ENCODE data around the gene PLS1. TPM values are rescaled to one million over a fixed set of nuclear protein-coding genes. Genes with fewer than 3 reads are reported as not detected.
"Not testable (repeated sequence)": the region's sequence is repeated elsewhere in the genome, so short reads cannot be mapped to it uniquely, and the experiment has no call there.

The PLS1 gene
- total RNA-seq, 1 donor from 2014 or later: 3.9 TPM

DNA sequence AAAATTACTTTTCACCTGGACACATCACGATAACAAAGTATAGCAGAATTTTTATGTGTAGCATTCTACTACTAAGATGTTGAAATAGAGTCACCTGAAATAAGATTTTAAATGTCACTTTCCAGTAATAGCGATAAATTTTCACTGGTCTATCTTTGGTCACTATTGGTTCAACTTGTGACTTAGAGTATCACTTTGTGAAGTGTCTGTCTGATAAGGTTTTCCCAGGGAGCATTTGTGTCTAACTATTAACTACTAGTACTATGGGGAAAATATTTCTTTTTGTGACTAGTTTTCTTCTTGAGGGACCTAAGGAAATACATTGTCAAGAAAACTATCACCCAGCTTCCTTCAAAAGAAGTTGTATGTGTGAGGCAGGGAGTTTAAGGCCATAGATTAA lies 138.6 kb downstream of the PLS1 start:
- Histone ChIP-seq H3K27ac (no peak overlapping the region), H3K4me1 (no peaks in the 10 kb centered on the region), H3K27me3 (no peaks in the 10 kb centered on the region), H3K4me3 (no peak overlapping the region), H3K9me3 (no peaks in the 10 kb centered on the region), H3K36me3 (no peaks in the 10 kb centered on the region)
- intact Hi-C loops (cut with DNase I): no loop called here
- no peak for TF ChIP-seq POLR2A (IDR thresholded peaks at IDR 0.05)
- TF ChIP-seq, protein P1, sequence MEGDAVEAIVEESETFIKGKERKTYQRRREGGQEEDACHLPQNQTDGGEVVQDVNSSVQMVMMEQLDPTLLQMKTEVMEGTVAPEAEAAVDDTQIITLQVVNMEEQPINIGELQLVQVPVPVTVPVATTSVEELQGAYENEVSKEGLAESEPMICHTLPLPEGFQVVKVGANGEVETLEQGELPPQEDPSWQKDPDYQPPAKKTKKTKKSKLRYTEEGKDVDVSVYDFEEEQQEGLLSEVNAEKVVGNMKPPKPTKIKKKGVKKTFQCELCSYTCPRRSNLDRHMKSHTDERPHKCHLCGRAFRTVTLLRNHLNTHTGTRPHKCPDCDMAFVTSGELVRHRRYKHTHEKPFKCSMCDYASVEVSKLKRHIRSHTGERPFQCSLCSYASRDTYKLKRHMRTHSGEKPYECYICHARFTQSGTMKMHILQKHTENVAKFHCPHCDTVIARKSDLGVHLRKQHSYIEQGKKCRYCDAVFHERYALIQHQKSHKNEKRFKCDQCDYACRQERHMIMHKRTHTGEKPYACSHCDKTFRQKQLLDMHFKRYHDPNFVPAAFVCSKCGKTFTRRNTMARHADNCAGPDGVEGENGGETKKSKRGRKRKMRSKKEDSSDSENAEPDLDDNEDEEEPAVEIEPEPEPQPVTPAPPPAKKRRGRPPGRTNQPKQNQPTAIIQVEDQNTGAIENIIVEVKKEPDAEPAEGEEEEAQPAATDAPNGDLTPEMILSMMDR (IDR thresholded peaks at IDR 0.05): no peak
- TF ChIP-seq POLR2AphosphoS5 (IDR thresholded peaks at IDR 0.05; ENCODE audit: insufficient read depth in 1 of 2, low read depth in 1 of 2): no peak
- no peak for DNase-seq (ENCODE audit: extremely low spot score in 2 of 2)

- Histone ChIP-seq H3K9me3 (no peaks in the 10 kb centered on the region), H3K27ac (no peak overlapping the region), H3K4me1 (no peaks in the 10 kb centered on the region), H3K27me3 (no peaks in the 10 kb centered on the region), H3K36me3 (no peaks in the 10 kb centered on the region), H3K4me3 (no peak overlapping the region)
- intact Hi-C loops (cut with DNase I): no loop called here
- TF ChIP-seq POLR2AphosphoS5 (IDR thresholded peaks at IDR 0.05; ENCODE audit: insufficient read depth in 1 of 2, low read depth in 1 of 2) (no peak), POLR2A (IDR thresholded peaks at IDR 0.05) (no peak)
- TF ChIP-seq, protein P1 (IDR thresholded peaks at IDR 0.05): no peak
- no peak for DNase-seq (ENCODE audit: extremely low spot score in 2 of 2)
These were observed 139.3 kb downstream of the PLS1 start for GRCh38 chr3:142735462-142735861.

GRCh38 chr3:142738396-142738795 lies 142.2 kb downstream of the PLS1 start:
- no peaks in the 10 kb centered on the region for H3K9me3 ChIP-seq
- no peaks in the 10 kb centered on the region for H3K4me1 ChIP-seq
- no peaks in the 10 kb centered on the region for H3K36me3 ChIP-seq
- no peak overlapping the region for H3K27ac ChIP-seq
- intact Hi-C loops (cut with DNase I): no loop called here
- no peak for DNase-seq (ENCODE audit: extremely low spot score in 2 of 2)
- no peak overlapping the region for H3K4me3 ChIP-seq
- TF ChIP-seq POLR2A (IDR thresholded peaks at IDR 0.05): no peak
- no peak for TF ChIP-seq POLR2AphosphoS5 (IDR thresholded peaks at IDR 0.05; ENCODE audit: insufficient read depth in 1 of 2, low read depth in 1 of 2)
- no peaks in the 10 kb centered on the region for H3K27me3 ChIP-seq

- intact Hi-C loops (cut with DNase I): no loop called here
- DNase-seq (ENCODE audit: extremely low spot score in 2 of 2): no peak
- H3K36me3 ChIP-seq: peaks cover 0 to 12% of the 10 kb centered on the region in 2 donors
- H3K27ac ChIP-seq: no peak overlapping the region
- no peak overlapping the region for H3K4me3 ChIP-seq
- TF ChIP-seq, protein P1 (IDR thresholded peaks at IDR 0.05): no peak
- no peak for TF ChIP-seq POLR2AphosphoS5 (IDR thresholded peaks at IDR 0.05; ENCODE audit: insufficient read depth in 1 of 2, low read depth in 1 of 2)
- no peak for TF ChIP-seq POLR2A (IDR thresholded peaks at IDR 0.05)
- H3K27me3 ChIP-seq: no peaks in the 10 kb centered on the region
- no peaks in the 10 kb centered on the region for H3K4me1 ChIP-seq
- H3K9me3 ChIP-seq: no peaks in the 10 kb centered on the region
These were observed 150.5 kb downstream of the PLS1 start for GRCh38 chr3:142746646-142747045.

DNA sequence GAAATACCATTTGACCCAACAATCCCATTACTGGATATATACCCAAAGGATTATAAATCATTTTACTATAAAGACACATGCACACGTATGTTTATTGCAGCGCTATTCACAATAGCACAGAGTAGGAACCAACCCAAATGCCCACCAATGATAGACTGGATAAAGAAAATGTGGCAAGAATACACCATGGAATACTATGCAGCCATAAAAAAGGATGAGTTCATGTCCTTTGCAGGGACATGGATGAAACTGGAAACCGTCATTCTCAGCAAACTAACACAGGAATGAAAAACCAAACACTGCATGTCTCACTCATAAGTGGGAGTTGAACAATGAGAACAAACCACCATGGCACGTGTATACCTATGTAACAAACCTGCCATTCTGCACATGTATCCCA lies 154.3 kb downstream of the PLS1 start:
- H3K9me3 ChIP-seq; DNase-seq (ENCODE audit: extremely low spot score in 2 of 2); intact Hi-C loops (cut with DNase I): not testable (repeated sequence)

DNA sequence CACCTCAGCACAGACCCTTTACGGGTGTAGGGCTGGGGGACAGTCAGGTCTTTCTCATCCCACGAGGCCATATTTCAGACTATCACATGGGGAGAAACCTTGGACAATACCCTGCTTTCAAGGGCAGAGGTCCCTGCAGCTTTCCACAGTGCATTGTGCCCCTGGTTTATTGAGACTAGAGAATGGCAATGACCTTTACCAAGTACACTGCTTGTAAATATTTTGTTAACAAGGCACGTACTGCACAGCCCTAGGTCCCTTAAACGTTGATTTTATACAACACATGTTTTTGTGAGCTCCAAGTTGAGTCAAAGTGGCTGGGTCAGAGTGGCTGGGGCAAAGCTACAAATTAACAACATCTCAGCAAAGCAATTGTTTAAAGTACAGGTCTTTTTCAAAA lies 156.4 kb downstream of the PLS1 start:
- H3K9me3 ChIP-seq; H3K4me1 ChIP-seq; H3K27me3 ChIP-seq; H3K4me3 ChIP-seq; DNase-seq (ENCODE audit: extremely low spot score in 2 of 2); H3K27ac ChIP-seq; intact Hi-C loops (cut with DNase I): not testable (repeated sequence)
- peaks cover 0 to 12% of the 10 kb centered on the region in 2 donors for H3K36me3 ChIP-seq

More for the DNA sequence above, 154.3 kb downstream of the PLS1 start:
- H3K36me3 ChIP-seq: peaks cover 0 to 12% of the 10 kb centered on the region in 2 donors
- not testable (repeated sequence) for H3K27me3 ChIP-seq, H3K4me3 ChIP-seq, H3K27ac ChIP-seq, H3K4me1 ChIP-seq

DNA sequence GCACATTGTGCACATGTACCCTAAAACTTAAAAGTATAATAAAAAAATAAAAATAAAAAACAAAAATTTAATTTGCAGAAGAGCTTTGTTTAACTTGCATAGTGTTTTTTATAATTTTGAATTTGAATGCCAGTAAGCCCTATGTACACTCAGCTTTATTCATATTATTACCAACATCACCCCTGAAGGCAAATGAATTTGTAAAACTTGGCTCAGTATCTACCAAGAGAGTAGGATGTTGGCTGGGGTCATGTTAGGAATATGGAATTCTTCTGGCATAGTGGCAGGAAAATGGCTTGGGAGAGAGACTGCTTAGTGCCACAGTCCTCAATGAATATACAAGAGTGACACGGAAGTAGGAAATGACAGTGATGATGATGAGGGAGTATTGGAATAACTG lies 158.3 kb downstream of the PLS1 start:
- H3K27ac ChIP-seq: no peak overlapping the region
- no peaks in the 10 kb centered on the region for H3K9me3 ChIP-seq
- H3K4me3 ChIP-seq: no peak overlapping the region
- H3K27me3 ChIP-seq: no peaks in the 10 kb centered on the region
- H3K36me3 ChIP-seq: no peaks in the 10 kb centered on the region
- intact Hi-C loops (cut with DNase I): no loop called here
- DNase-seq (ENCODE audit: extremely low spot score in 2 of 2): no peak
- no peaks in the 10 kb centered on the region for H3K4me1 ChIP-seq
- TF ChIP-seq POLR2A (IDR thresholded peaks at IDR 0.05): no peak
- TF ChIP-seq, protein P1 (IDR thresholded peaks at IDR 0.05): no peak
- TF ChIP-seq POLR2AphosphoS5 (IDR thresholded peaks at IDR 0.05; ENCODE audit: insufficient read depth in 1 of 2, low read depth in 1 of 2): no peak

All from vagina (tissue), 2 donors.